Measurements from ENCODE around the gene MTAP.

The MTAP gene

GRCh38 chr9:21862871-21863270, 60.4 kb downstream of the MTAP start:
- CTCF ChIA-PET: no interaction called here
- no peak overlapping the region for H3K27ac ChIP-seq
- no peak for DNase-seq (ENCODE audit: low spot score)
- POLR2A ChIA-PET (ENCODE audit: low non-redundant PET): no interaction called here
- no peak for TF ChIP-seq CTCF (conservative IDR thresholded peaks at IDR 0.05; ENCODE audit: low read depth)

GRCh38 chr9:21864505-21864904, 62.1 kb downstream of the MTAP start:
- DNase-seq (ENCODE audit: low spot score): no peak

GRCh38 chr9:21866302-21866701, 63.9 kb downstream of the MTAP start:
- POLR2A ChIA-PET (ENCODE audit: low non-redundant PET): no interaction called here
- DNase-seq (ENCODE audit: low spot score): no peak
- CTCF ChIA-PET: no interaction called here
- H3K27ac ChIP-seq: no peak overlapping the region
- TF ChIP-seq CTCF (conservative IDR thresholded peaks at IDR 0.05; ENCODE audit: low read depth): no peak

More at GRCh38 chr9:21864505-21864904, 62.1 kb downstream of the MTAP start:
- CTCF ChIA-PET: no interaction called here
- no peak overlapping the region for H3K27ac ChIP-seq
- TF ChIP-seq CTCF (conservative IDR thresholded peaks at IDR 0.05; ENCODE audit: low read depth): no peak
- POLR2A ChIA-PET (ENCODE audit: low non-redundant PET): no interaction called here

- ChIA-PET CTCF (no interaction called here), POLR2A (ENCODE audit: low non-redundant PET) (no interaction called here)
- H3K27ac ChIP-seq: no peak overlapping the region
- no peak for DNase-seq (ENCODE audit: low spot score)
- TF ChIP-seq CTCF (conservative IDR thresholded peaks at IDR 0.05; ENCODE audit: low read depth): no peak
Measured at GRCh38 chr9:21871256-21871975, 69.0 kb downstream of the MTAP start.

DNA sequence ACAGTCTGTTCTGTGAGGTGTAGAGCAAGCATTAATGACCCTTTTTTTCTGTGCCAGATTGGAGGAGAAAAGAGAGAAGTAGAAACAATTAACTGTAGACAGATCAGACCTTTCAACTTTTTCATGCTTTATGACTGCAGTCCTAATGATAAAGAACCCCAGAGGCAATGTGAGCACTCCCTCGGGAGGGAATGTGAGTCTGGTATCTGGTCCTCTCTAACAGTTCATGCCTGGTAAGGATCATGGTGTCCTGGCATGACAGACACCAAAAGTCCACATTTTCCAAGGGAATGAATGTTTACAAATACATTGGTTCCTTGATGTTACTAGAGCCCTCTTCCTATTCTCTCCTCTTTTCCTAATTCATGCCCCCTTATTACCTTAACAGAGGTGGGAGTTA, 70.3 kb downstream of the MTAP start:
- no peak for DNase-seq (ENCODE audit: low spot score)
- no peak for TF ChIP-seq CTCF (conservative IDR thresholded peaks at IDR 0.05; ENCODE audit: low read depth)
- ChIA-PET POLR2A (ENCODE audit: low non-redundant PET) (no interaction called here), CTCF (interaction anchor here (0.6 kb wide), 1 partner anchor 16 kb away, joined by 4 read pairs; no protein-coding TSS in a partner anchor)
- no peak overlapping the region for H3K27ac ChIP-seq

- ChIA-PET CTCF (no interaction called here), POLR2A (ENCODE audit: low non-redundant PET) (interaction anchor here (0.6 kb wide), 1 partner anchor 222 kb away, joined by 7 read pairs; no protein-coding TSS in a partner anchor)
- peak; percentile 78 for DNase-seq (ENCODE audit: low spot score)
- no peak for TF ChIP-seq CTCF (conservative IDR thresholded peaks at IDR 0.05; ENCODE audit: low read depth)
- no peak overlapping the region for H3K27ac ChIP-seq
Measured at GRCh38 chr9:21873540-21874221, 71.2 kb downstream of the MTAP start.

All from RWPE1 (cell line).